ENCODE measurements around the gene PLBD2. TPM values are rescaled to one million over a fixed set of nuclear protein-coding genes. Genes with fewer than 3 reads are reported as not detected.

PLBD2 gene, protein sequence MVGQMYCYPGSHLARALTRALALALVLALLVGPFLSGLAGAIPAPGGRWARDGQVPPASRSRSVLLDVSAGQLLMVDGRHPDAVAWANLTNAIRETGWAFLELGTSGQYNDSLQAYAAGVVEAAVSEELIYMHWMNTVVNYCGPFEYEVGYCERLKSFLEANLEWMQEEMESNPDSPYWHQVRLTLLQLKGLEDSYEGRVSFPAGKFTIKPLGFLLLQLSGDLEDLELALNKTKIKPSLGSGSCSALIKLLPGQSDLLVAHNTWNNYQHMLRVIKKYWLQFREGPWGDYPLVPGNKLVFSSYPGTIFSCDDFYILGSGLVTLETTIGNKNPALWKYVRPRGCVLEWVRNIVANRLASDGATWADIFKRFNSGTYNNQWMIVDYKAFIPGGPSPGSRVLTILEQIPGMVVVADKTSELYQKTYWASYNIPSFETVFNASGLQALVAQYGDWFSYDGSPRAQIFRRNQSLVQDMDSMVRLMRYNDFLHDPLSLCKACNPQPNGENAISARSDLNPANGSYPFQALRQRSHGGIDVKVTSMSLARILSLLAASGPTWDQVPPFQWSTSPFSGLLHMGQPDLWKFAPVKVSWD
- total RNA-seq = 16.8 and 28.0 TPM in 2 replicates

DNA sequence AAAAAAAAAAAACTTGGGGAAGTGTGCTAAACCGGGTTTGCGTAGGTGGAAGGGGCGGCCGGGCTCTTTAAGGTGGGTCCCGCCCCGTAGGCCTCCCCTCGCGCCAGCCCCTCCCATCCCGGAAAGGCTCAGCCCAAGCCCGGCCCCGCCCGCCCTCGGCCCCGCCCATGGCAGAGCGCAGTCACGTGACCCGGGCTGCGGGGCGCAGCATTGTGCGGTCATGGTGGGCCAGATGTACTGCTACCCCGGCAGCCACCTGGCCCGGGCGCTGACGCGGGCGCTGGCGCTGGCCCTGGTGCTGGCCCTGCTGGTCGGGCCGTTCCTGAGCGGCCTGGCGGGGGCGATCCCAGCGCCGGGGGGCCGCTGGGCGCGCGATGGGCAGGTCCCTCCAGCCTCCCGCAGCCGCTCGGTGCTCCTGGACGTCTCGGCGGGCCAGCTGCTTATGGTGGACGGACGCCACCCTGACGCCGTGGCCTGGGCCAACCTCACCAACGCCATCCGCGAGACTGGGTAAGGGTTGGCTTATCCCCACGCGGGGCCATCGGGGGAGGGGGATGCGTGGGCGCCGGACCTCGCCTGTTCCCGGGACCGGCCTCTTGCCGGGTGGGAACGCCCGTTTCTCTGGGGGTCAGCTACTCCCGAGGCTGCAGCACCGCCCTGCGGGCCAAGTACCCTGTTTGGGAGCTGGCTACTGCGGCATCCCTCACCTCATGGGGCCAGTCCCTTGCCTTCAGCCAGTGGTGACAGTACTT lies at the start of gene PLBD2:
Gene PLBD2 (plus strand): TSS at position 207 of the 752 bp plus-strand sequence. CDS start 14 bp downstream, at position 221.

DNA sequence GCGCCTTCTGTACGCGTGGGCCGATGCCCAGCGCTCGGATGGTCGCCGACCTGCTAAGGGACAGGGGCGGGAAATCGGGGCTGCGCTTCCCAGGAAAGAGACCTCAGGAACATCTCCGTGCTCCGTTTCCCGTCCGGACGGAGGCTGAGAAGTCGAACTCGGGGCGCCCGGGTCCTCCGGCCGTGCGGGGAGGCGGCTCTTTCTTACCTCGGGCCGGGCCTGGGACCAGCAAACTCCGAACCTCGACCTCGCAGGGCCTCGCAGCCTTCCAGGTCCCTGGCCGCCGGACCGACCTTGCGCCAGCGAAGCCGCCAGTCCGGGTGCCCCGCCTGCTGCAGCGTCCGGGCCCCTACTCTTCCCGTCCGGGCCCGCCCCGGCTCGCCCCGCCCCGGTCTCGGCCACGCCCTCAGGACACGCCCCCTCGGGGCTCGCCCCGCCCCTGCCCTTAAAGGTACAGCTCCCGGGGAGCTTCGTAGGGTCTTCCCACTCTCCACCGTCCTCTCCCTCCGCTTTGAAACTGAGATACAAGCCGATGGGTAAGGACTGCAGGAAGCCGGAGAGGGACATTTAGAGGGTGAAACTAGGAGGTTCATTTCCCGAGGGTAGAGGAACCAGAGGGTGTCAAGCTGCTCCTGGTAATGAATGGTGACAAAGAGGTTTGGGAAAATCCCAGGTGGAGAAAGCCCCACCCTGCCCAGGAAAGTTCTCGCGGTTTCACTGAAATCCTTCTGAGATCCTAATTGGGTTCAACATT lies 23.4 kb upstream of the PLBD2 start, which contains the start of gene SLC8B1:
Gene SLC8B1 (minus strand): TSS at position 324 of the 754 bp plus-strand sequence. CDS start 2,231 bp downstream, outside the sequence.

DNA sequence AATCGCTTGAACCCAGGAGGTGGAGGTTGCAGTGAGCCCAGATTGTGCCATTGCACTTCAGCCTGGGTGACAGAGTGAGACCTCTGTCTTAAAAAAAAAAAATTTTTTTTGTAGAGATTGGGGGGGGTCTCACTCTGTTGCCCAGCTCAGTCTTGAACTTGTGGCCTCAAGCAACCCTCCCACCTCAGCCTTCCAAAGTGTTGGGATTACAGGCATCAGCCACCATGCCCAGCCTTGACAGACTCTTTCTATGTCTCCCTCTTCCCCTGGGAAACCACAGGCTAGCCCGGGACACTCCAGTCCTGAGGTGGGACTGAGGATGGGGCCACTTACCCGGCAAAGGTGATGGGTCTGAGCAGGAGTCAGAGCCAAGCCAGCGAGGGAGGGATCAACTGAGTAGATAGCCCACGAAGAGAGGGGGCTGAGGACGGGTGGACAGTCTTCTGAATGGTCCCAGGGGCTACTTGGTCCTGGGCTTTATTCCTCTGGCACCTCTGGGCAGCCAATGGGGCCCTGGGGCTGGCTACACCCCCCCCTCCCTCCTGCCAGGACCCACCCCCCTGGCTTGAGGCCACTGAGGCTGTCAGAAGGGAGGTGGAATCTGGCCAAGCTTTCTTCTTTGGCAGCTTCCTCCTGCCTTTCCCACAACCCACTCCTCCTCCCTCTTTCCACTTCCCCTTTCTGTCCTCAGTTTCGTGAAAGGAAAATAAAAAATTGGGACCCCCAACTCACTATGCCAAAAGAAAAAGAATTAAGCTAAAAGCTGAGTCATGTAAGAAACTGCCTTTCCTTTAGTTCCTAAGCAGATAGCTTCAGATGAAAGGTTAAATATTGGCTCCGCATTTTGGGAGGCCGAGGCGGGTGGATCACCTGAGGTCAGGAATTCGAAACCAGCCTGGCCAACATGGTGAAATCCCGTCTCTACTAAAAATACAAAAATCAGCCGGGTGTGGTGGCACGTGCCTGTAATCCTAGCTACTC lies 45.3 kb downstream of the PLBD2 start, which contains the start of gene SDS:
Gene SDS (minus strand): TSS at position 453 of the 981 bp plus-strand sequence. CDS start 4,179 bp downstream, outside the sequence.

DNA sequence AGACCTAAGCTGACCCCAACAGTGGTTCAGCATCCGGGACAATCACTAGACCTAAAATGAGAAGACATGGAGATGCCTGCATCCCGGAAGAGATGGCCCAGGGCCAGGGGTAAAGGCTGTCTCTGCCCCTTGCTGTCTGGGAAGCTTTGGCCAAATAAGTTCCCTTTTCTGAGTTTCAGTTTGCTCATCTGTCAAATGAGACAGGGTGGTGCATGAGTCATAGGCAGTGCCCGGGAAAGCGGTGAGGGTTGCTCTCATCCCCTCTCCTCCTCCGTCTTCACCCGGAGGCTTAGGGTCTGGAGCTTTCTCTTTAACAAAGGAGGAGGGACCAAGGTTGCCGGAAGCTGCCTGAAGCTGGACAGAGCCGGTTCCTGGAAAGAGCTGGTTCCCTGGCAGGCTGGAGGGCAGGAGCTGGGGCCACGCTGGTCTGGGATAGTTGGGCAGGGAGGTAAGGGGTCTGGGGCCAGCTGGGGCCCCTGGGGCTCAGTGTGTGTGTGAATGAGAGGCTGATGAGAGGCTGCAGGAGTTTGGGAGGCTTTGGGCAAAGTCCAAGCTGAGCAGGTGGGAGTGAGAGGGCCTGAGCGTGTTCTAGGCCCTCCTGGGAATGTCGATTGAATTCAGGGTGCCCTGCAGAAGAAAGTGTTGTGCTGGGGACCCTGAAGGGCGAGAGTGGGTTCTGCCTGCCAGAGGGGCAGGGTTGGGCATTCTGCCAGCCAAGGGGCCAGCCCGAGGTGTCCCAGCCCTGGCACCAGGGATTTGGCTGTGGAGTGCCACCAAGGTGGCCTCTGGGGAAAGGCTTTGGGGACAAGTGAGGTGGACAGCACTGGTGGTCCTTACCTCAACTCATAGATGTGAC lies 63.9 kb downstream of the PLBD2 start, which contains the start of gene SDSL:
Gene SDSL (plus strand): TSS at position 351 of the 856 bp plus-strand sequence. CDS start 5,603 bp downstream, outside the sequence.

Other genes with a start within 250 kb of the PLBD2 start
- gene RASAL1, start 222.8 kb upstream of the PLBD2 start, total RNA-seq = not detected in 2 replicates
- not detected in 2 replicates for gene CFAP73, start 208.9 kb upstream of the PLBD2 start, total RNA-seq
- 36.3 and 41.4 TPM in 2 replicates for gene DDX54, start 173.1 kb upstream of the PLBD2 start, total RNA-seq
- gene RITA1, start 172.9 kb upstream of the PLBD2 start, total RNA-seq = 12.8 and 15.0 TPM in 2 replicates
- gene TPCN1, start 137.1 kb upstream of the PLBD2 start, total RNA-seq = 4.9 and 11.8 TPM in 2 replicates
- 14.2 and 19.2 TPM in 2 replicates for gene SLC8B1, start 23.5 kb upstream of the PLBD2 start, total RNA-seq
- gene SDS, start 45.3 kb downstream of the PLBD2 start, total RNA-seq = not detected in 2 replicates
- gene SDSL, start 63.8 kb downstream of the PLBD2 start, total RNA-seq = 3.6 and 6.4 TPM in 2 replicates
- not detected in 2 replicates for gene LHX5, start 113.3 kb downstream of the PLBD2 start, total RNA-seq